Upper lobe of left lung (tissue), 4 donors: ENCODE data around the gene SPRYD7.

Experiments used
- POLR2A ChIP-seq, 4 donors: fragments of 450-650 bp; IDR thresholded peaks; one replicate each; pipeline ENCODE4 v1.5.1; 2016 to 2017; ENCODE audit warnings: antibody characterized with exemption in 4 of 4, mild to moderate bottlenecking in 2 of 4
- POLR2AphosphoS5 ChIP-seq, 2 donors: sonication (generic); formaldehyde crosslinking; IDR thresholded peaks; one replicate each; pipeline ENCODE4 v1.5.1; 2017; ENCODE audit warnings: antibody characterized with exemption in 2 of 2
- TF ChIP-seq, protein P1 (sequence below), 6 experiments: fragments of 450-650 bp in 4 of 6; fragments of 200-600 bp in 2 of 6; sonication (generic) in 2 of 6; IDR thresholded peaks; one replicate each; pipeline ENCODE4 v1.5.1; 2016 to 2019; ENCODE audit warnings: antibody characterized with exemption in 6 of 6

DNA sequence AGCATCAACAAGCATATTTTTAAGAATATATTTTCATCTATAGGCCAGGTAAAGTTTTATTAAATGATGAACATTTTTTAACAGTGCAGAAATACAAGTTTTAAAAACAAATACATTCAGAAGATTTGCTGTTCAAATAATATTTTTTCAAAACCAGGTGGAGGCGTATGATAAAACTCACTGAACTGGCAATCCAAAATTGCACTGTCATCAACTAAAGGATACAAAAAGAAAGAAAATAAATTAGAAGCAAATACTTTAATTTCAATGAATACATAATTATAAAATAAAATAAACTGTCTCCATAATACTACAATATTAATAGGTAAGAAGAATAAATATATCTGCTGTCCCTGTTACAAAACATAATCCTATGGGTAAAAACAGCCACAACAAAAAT lies 21.2 kb downstream of the SPRYD7 start:
- TF ChIP-seq, protein P1, sequence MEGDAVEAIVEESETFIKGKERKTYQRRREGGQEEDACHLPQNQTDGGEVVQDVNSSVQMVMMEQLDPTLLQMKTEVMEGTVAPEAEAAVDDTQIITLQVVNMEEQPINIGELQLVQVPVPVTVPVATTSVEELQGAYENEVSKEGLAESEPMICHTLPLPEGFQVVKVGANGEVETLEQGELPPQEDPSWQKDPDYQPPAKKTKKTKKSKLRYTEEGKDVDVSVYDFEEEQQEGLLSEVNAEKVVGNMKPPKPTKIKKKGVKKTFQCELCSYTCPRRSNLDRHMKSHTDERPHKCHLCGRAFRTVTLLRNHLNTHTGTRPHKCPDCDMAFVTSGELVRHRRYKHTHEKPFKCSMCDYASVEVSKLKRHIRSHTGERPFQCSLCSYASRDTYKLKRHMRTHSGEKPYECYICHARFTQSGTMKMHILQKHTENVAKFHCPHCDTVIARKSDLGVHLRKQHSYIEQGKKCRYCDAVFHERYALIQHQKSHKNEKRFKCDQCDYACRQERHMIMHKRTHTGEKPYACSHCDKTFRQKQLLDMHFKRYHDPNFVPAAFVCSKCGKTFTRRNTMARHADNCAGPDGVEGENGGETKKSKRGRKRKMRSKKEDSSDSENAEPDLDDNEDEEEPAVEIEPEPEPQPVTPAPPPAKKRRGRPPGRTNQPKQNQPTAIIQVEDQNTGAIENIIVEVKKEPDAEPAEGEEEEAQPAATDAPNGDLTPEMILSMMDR (IDR thresholded peaks at IDR 0.05), result no peak
- no peak for TF ChIP-seq POLR2A (IDR thresholded peaks at IDR 0.05)
- TF ChIP-seq POLR2AphosphoS5 (IDR thresholded peaks at IDR 0.05), result no peak
